ENCODE measurements around the gene RNF207. TPM values are rescaled to one million over a fixed set of nuclear protein-coding genes. Genes with fewer than 3 reads are reported as not detected.

Gene RNF207
- total and polyA plus RNA-seq, 2 of the 13 experiments (the other 11 are each of a cell fraction or from before 2014, with no cell fraction given): 9.8 to 15.9 TPM

DNA sequence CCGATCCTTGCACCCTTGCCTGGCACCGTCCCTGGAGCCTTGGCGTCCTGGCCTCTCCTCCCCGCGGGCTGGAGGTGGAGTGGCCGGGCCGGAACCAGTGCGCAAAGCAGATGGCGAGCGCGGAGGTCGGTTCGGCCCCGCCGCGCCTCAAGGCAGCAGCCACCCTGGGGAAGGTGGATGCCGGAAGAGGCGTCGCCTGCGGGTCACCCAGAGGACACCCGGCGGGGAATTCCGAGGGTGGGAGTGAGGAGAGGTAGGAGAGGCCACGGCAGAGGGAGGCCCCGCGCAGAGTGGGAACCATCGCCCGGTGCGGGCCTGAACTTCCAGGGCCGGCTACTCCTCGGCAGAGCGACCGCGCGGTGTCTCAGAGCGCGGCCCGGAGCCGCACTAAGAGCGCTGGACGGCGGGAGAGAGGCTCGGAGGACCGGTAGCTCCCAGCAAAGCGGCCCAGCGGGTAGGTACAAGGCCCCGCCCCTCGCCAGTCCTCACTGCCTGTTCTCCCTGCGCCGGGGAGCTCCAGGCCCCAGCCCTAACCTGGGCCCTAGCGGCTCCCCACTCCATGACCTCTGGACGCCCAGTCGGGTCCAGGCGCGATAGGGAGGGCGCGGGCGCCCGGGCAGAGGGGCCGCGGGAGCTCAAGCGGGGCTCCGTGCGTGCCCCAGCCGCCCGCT is at the start of gene RNF207 (continued):
- TF ChIP-seq NFKB2 (CRISPR knock-in tag; IDR thresholded peaks at IDR 0.05; ENCODE audit: borderline replicate concordance) (peak; percentile 80; the same call in 1 of the 2 replicates), SAP130 (CRISPR knock-in tag; IDR thresholded peaks at IDR 0.05; ENCODE audit: low read depth) (peak; percentile 69), MYNN (CRISPR knock-in tag; IDR thresholded peaks at IDR 0.05; ENCODE audit: low read depth) (0 out of 2 replicates have a peak, but pooled peaks have one; percentile 73), ZNF816 (CRISPR knock-in tag; IDR thresholded peaks at IDR 0.05; ENCODE audit: borderline replicate concordance) (no peak), ZBTB21 (CRISPR knock-in tag; IDR thresholded peaks at IDR 0.05) (0 out of 2 replicates have a peak, but pooled peaks have one; percentile 1), ZSCAN30 (CRISPR knock-in tag; IDR thresholded peaks at IDR 0.05) (no peak), ZNF225 (CRISPR knock-in tag; IDR thresholded peaks at IDR 0.05) (peak; percentile 53; the same call in 1 of the 2 replicates), PAWR (CRISPR knock-in tag; IDR thresholded peaks at IDR 0.05; ENCODE audit: borderline replicate concordance) (0 out of 2 replicates have a peak, but pooled peaks have one; percentile 58), GATA4 (IDR thresholded peaks at IDR 0.05; ENCODE audit: borderline replicate concordance, low read depth) (no peak; the same call in none of the 2 replicates), SMARCC2 (IDR thresholded peaks at IDR 0.05) (no peak), SSRP1 (CRISPR knock-in tag; IDR thresholded peaks at IDR 0.05) (no peak), NCOA2 (CRISPR knock-in tag; IDR thresholded peaks at IDR 0.05) (peak; percentile 40; the same call in 1 of the 2 replicates), TSC22D2 (CRISPR knock-in tag; IDR thresholded peaks at IDR 0.05; ENCODE audit: borderline replicate concordance) (no peak), ZNF296 (CRISPR knock-in tag; conservative IDR thresholded peaks at IDR 0.05) (no peak), HNF4A (CRISPR knock-in tag; IDR thresholded peaks at IDR 0.05) (no peak; the same call in none of the 2 replicates), PAF1 (CRISPR knock-in tag; IDR thresholded peaks at IDR 0.05) (no peak), ZNF180 (CRISPR knock-in tag; IDR thresholded peaks at IDR 0.05; ENCODE audit: borderline replicate concordance, low read depth) (no peak)
- TF ChIP-seq, protein P1, sequence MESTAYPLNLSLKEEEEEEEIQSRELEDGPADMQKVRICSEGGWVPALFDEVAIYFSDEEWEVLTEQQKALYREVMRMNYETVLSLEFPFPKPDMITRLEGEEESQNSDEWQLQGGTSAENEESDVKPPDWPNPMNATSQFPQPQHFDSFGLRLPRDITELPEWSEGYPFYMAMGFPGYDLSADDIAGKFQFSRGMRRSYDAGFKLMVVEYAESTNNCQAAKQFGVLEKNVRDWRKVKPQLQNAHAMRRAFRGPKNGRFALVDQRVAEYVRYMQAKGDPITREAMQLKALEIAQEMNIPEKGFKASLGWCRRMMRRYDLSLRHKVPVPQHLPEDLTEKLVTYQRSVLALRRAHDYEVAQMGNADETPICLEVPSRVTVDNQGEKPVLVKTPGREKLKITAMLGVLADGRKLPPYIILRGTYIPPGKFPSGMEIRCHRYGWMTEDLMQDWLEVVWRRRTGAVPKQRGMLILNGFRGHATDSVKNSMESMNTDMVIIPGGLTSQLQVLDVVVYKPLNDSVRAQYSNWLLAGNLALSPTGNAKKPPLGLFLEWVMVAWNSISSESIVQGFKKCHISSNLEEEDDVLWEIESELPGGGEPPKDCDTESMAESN (CRISPR knock-in tag; conservative IDR thresholded peaks at IDR 0.05): peak; percentile 86; the same call in 1 of the 2 replicates
- TF ChIP-seq, protein P2, sequence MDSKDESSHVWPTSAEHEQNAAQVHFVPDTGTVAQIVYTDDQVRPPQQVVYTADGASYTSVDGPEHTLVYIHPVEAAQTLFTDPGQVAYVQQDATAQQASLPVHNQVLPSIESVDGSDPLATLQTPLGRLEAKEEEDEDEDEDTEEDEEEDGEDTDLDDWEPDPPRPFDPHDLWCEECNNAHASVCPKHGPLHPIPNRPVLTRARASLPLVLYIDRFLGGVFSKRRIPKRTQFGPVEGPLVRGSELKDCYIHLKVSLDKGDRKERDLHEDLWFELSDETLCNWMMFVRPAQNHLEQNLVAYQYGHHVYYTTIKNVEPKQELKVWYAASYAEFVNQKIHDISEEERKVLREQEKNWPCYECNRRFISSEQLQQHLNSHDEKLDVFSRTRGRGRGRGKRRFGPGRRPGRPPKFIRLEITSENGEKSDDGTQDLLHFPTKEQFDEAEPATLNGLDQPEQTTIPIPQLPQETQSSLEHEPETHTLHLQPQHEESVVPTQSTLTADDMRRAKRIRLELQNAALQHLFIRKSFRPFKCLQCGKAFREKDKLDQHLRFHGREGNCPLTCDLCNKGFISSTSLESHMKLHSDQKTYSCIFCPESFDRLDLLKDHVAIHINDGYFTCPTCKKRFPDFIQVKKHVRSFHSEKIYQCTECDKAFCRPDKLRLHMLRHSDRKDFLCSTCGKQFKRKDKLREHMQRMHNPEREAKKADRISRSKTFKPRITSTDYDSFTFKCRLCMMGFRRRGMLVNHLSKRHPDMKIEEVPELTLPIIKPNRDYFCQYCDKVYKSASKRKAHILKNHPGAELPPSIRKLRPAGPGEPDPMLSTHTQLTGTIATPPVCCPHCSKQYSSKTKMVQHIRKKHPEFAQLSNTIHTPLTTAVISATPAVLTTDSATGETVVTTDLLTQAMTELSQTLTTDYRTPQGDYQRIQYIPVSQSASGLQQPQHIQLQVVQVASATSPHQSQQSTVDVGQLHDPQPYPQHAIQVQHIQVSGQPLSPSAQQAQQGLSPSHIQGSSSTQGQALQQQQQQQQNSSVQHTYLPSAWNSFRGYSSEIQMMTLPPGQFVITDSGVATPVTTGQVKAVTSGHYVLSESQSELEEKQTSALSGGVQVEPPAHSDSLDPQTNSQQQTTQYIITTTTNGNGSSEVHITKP (CRISPR knock-in tag; IDR thresholded peaks at IDR 0.05; ENCODE audit: low read depth): peak; percentile 82; the same call in 1 of the 2 replicates
- TF ChIP-seq, protein P3, sequence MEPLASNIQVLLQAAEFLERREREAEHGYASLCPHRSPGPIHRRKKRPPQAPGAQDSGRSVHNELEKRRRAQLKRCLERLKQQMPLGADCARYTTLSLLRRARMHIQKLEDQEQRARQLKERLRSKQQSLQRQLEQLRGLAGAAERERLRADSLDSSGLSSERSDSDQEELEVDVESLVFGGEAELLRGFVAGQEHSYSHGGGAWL (CRISPR knock-in tag; IDR thresholded peaks at IDR 0.05): peak; percentile 41; the same call in 1 of the 2 replicates
- TF ChIP-seq, protein P4, sequence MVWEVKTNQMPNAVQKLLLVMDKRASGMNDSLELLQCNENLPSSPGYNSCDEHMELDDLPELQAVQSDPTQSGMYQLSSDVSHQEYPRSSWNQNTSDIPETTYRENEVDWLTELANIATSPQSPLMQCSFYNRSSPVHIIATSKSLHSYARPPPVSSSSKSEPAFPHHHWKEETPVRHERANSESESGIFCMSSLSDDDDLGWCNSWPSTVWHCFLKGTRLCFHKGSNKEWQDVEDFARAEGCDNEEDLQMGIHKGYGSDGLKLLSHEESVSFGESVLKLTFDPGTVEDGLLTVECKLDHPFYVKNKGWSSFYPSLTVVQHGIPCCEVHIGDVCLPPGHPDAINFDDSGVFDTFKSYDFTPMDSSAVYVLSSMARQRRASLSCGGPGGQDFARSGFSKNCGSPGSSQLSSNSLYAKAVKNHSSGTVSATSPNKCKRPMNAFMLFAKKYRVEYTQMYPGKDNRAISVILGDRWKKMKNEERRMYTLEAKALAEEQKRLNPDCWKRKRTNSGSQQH (CRISPR knock-in tag; IDR thresholded peaks at IDR 0.05; ENCODE audit: low read depth): no peak
- TF ChIP-seq, protein P5, sequence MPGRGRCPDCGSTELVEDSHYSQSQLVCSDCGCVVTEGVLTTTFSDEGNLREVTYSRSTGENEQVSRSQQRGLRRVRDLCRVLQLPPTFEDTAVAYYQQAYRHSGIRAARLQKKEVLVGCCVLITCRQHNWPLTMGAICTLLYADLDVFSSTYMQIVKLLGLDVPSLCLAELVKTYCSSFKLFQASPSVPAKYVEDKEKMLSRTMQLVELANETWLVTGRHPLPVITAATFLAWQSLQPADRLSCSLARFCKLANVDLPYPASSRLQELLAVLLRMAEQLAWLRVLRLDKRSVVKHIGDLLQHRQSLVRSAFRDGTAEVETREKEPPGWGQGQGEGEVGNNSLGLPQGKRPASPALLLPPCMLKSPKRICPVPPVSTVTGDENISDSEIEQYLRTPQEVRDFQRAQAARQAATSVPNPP (CRISPR knock-in tag; IDR thresholded peaks at IDR 0.05): no peak
